ENCODE measurements around the gene MYCBP. TPM values are rescaled to one million over a fixed set of nuclear protein-coding genes. Genes with fewer than 3 reads are reported as not detected.

Gene MYCBP
- polyA plus RNA-seq, 1 donor = 18.3 TPM

GRCh38 chr1:38899560-38899959, 26.4 kb upstream of the MYCBP start:
- H3K27ac ChIP-seq (ENCODE audit: low read length) = no peak overlapping the region
- H3K9me3 ChIP-seq (ENCODE audit: control insufficient read depth, low read depth, low read length) = no peaks in the 10 kb centered on the region
- WGBS (ENCODE audit: insufficient coverage, low lambda C conversion rate) = no CpG with 5 or more reads among the region's 4 CpGs
- no peak overlapping the region for H3K4me3 ChIP-seq (ENCODE audit: low read length)
- no peaks in the 10 kb centered on the region for H3K36me3 ChIP-seq (ENCODE audit: control insufficient read depth, insufficient read depth, low read length)
- peak; percentile 26 to 52 for DNase-seq
- H3K4me1 ChIP-seq (ENCODE audit: control insufficient read depth, insufficient read depth, low read length) = peaks cover 3% of the 10 kb centered on the region
- H3K27me3 ChIP-seq (ENCODE audit: control insufficient read depth, insufficient read depth, low read length) = no peaks in the 10 kb centered on the region

DNA sequence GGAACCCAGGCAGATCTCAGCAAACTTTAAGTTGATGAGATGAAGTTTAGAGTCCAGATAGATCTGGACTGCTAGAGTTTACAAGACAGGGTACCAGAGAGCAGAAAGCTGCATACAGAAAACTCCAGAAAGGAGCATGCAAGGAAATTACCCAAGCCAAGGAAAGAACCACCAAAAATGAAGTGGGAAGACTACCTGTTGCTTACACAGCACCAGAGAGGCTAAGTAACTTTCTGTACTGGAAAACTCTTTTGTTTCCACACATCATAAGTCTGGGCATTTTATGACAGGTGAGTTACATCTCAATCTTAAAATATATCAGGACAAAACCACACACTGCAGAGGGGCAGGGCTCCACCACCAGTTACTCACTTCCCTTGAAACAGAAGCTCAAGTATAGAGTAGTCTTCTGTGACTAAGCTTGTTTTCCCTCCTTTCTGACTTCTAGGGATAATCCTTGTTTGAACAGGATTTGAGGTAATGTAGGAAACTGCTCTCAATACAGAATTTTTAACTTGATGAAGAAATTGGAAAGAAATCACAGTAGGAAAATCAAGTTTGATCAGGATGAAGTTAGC, 25.6 kb upstream of the MYCBP start:
- no peak overlapping the region for H3K27ac ChIP-seq (ENCODE audit: low read length)
- no peaks in the 10 kb centered on the region for H3K9me3 ChIP-seq (ENCODE audit: control insufficient read depth, low read depth, low read length)
- DNase-seq = no peak
- no peaks in the 10 kb centered on the region for H3K36me3 ChIP-seq (ENCODE audit: control insufficient read depth, insufficient read depth, low read length)
- no peaks in the 10 kb centered on the region for H3K27me3 ChIP-seq (ENCODE audit: control insufficient read depth, insufficient read depth, low read length)
- H3K4me1 ChIP-seq (ENCODE audit: control insufficient read depth, insufficient read depth, low read length) = peaks cover 3% of the 10 kb centered on the region
- no peak overlapping the region for H3K4me3 ChIP-seq (ENCODE audit: low read length)

DNA sequence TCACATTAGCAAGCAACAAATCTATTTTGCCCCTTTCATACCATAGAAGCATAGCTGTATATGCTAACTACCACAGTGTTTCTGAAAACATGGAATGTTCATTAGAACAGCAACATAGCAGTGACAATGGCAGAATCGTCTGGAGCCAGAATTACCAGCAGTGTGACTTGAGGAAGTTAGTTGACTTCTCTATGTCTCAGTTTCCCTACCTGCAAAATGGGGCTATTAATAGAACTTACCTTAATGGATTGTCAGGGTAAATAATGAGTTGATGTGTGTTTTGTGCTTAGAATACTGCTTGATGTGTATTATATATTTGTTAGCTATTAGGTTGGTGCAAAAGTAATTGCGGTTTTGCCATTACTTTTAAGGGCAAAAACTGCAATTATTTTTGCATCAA, 23.0 kb upstream of the MYCBP start:
- Histone ChIP-seq H3K9me3 (ENCODE audit: control insufficient read depth, low read depth, low read length) (no peaks in the 10 kb centered on the region), H3K4me1 (ENCODE audit: control insufficient read depth, insufficient read depth, low read length) (peaks cover 3% of the 10 kb centered on the region), H3K36me3 (ENCODE audit: control insufficient read depth, insufficient read depth, low read length) (no peaks in the 10 kb centered on the region), H3K4me3 (ENCODE audit: low read length) (no peak overlapping the region), H3K27me3 (ENCODE audit: control insufficient read depth, insufficient read depth, low read length) (no peaks in the 10 kb centered on the region), H3K27ac (ENCODE audit: low read length) (no peak overlapping the region)
- no CpG with 5 or more reads among the region's 2 CpGs for WGBS (ENCODE audit: insufficient coverage, low lambda C conversion rate)
- no peak for DNase-seq

DNA sequence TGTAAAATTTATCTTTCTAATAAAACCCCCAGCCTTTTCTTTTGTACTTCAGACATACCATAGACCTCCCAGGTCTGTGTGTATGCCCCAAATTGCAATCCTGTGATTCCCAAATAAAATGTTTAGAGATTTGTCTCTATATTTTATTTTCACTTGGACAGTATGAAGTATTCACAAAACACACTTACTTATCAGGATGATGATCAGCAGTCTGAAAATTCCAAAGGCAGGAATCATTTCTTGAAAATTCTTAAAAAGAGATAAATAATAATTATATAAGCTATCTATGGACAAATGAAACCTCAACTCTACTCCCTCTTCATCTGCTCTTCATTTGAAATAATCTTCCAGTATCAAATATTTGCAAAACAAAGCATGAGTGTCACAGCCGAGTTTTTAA, 19.8 kb upstream of the MYCBP start:
- WGBS (ENCODE audit: insufficient coverage, low lambda C conversion rate) = no CpG with 5 or more reads among the region's 1 CpG
- Histone ChIP-seq H3K27ac (ENCODE audit: low read length) (no peak overlapping the region), H3K27me3 (ENCODE audit: control insufficient read depth, insufficient read depth, low read length) (no peaks in the 10 kb centered on the region), H3K4me1 (ENCODE audit: control insufficient read depth, insufficient read depth, low read length) (no peaks in the 10 kb centered on the region), H3K36me3 (ENCODE audit: control insufficient read depth, insufficient read depth, low read length) (no peaks in the 10 kb centered on the region), H3K9me3 (ENCODE audit: control insufficient read depth, low read depth, low read length) (no peaks in the 10 kb centered on the region), H3K4me3 (ENCODE audit: low read length) (no peak overlapping the region)
- no peak for DNase-seq

GRCh38 chr1:38891753-38892152, 18.6 kb upstream of the MYCBP start:
- no CpG with 5 or more reads among the region's 1 CpG for WGBS (ENCODE audit: insufficient coverage, low lambda C conversion rate)
- no peak for DNase-seq
- Histone ChIP-seq H3K4me3 (ENCODE audit: low read length) (no peak overlapping the region), H3K9me3 (ENCODE audit: control insufficient read depth, low read depth, low read length) (no peaks in the 10 kb centered on the region), H3K27me3 (ENCODE audit: control insufficient read depth, insufficient read depth, low read length) (no peaks in the 10 kb centered on the region), H3K27ac (ENCODE audit: low read length) (no peak overlapping the region), H3K4me1 (ENCODE audit: control insufficient read depth, insufficient read depth, low read length) (no peaks in the 10 kb centered on the region), H3K36me3 (ENCODE audit: control insufficient read depth, insufficient read depth, low read length) (no peaks in the 10 kb centered on the region)

- Histone ChIP-seq H3K36me3 (ENCODE audit: control insufficient read depth, insufficient read depth, low read length) (no peaks in the 10 kb centered on the region), H3K27me3 (ENCODE audit: control insufficient read depth, insufficient read depth, low read length) (no peaks in the 10 kb centered on the region), H3K4me1 (ENCODE audit: control insufficient read depth, insufficient read depth, low read length) (no peaks in the 10 kb centered on the region), H3K9me3 (ENCODE audit: control insufficient read depth, low read depth, low read length) (no peaks in the 10 kb centered on the region), H3K4me3 (ENCODE audit: low read length) (no peak overlapping the region), H3K27ac (ENCODE audit: low read length) (no peak overlapping the region)
- WGBS (ENCODE audit: insufficient coverage, low lambda C conversion rate) = 78% methylated on average over 1 of the region's 5 CpGs
- no peak for DNase-seq
Observed at GRCh38 chr1:38889589-38889988, 16.4 kb upstream of the MYCBP start.

DNA sequence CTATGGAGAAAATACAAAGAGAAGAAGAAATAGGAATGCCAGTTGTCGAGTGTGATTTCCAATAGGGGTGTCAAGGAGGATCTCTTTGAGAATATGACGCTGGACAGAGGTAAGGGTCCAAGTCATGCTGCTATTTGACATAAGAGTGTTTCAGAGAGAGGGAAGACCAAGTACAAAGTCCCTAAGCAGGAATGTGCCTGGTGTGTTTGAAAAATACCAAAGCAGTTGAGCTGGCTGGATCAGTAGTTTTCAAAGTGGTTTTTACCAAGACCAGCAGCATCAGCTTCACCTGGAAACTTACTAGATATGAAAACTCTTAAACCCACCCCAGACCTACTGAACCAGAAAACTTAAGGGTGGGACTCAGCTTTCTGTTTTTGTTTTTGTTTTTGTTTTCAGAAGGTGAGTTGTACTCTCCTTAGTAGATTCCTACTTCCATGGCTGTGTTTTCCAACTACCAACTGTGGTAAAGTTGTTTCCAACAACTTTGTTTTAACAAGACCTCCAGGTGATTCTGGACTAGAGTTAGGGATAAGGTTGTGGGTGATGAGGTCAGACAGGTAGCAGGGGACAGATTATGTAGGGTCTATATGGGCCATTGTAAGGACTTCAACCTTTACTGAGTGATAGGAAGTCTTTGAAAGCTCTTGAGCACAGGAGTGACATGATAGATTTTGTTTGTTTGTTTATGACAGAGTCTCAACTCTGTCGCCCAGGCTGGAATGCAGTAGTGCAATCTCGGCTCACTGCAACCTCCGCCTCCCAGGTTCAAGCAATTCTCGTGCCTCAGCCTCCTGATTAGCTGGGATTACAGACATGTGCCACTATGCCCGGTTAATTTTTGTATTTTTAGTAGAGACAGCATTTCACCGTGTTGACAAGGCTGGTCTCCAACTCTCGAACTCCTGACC, 15.5 kb upstream of the MYCBP start:
- H3K36me3 ChIP-seq (ENCODE audit: control insufficient read depth, insufficient read depth, low read length) = no peaks in the 10 kb centered on the region
- 89% methylated on average over 3 of the region's 9 CpGs for WGBS (ENCODE audit: insufficient coverage, low lambda C conversion rate)
- no peak overlapping the region for H3K4me3 ChIP-seq (ENCODE audit: low read length)
- no peaks in the 10 kb centered on the region for H3K4me1 ChIP-seq (ENCODE audit: control insufficient read depth, insufficient read depth, low read length)
- no peak overlapping the region for H3K27ac ChIP-seq (ENCODE audit: low read length)
- H3K9me3 ChIP-seq (ENCODE audit: control insufficient read depth, low read depth, low read length) = no peaks in the 10 kb centered on the region
- H3K27me3 ChIP-seq (ENCODE audit: control insufficient read depth, insufficient read depth, low read length) = no peaks in the 10 kb centered on the region
- DNase-seq = no peak

- DNase-seq = no peak
- Histone ChIP-seq H3K27me3 (ENCODE audit: control insufficient read depth, insufficient read depth, low read length) (no peaks in the 10 kb centered on the region), H3K4me1 (ENCODE audit: control insufficient read depth, insufficient read depth, low read length) (no peaks in the 10 kb centered on the region), H3K36me3 (ENCODE audit: control insufficient read depth, insufficient read depth, low read length) (no peaks in the 10 kb centered on the region), H3K4me3 (ENCODE audit: low read length) (no peak overlapping the region), H3K9me3 (ENCODE audit: control insufficient read depth, low read depth, low read length) (no peaks in the 10 kb centered on the region), H3K27ac (ENCODE audit: low read length) (no peak overlapping the region)
- no CpG with 5 or more reads among the region's 2 CpGs for WGBS (ENCODE audit: insufficient coverage, low lambda C conversion rate)
Observed at GRCh38 chr1:38885092-38885491, 11.9 kb upstream of the MYCBP start.

GRCh38 chr1:38881487-38881886, 8.3 kb upstream of the MYCBP start, which contains the start of gene GJA9:
TSS of gene GJA9 (minus strand) at chr1:38881587. CDS start at chr1:38876098, 5,489 bp downstream.
- H3K27me3 ChIP-seq (ENCODE audit: control insufficient read depth, insufficient read depth, low read length) = no peaks in the 10 kb centered on the region

DNA sequence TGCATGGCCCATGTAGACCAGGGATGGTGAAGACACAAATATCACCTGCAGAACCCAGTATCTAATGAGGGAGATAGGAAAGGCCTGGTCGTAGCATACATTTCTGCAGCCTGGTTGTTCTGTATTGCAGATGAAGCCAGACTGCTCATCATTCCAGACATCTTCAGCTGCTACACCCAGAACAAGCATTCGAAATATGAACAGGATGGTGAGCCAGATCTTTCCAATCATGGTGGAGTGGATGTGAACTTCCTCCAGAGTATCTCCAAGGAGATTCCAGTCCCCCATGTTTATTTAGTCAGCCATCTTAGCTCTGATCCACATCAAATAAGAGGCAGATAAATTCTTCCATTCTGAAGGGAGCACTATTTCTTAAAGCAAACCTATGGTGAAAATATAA, 2.7 kb upstream of the MYCBP start:
- no peak overlapping the region for H3K4me3 ChIP-seq (ENCODE audit: low read length)
- DNase-seq = no peak
- no peaks in the 10 kb centered on the region for H3K36me3 ChIP-seq (ENCODE audit: control insufficient read depth, insufficient read depth, low read length)
- H3K9me3 ChIP-seq (ENCODE audit: control insufficient read depth, low read depth, low read length) = no peaks in the 10 kb centered on the region
- no peaks in the 10 kb centered on the region for H3K27me3 ChIP-seq (ENCODE audit: control insufficient read depth, insufficient read depth, low read length)
- WGBS (ENCODE audit: insufficient coverage, low lambda C conversion rate) = no CpG with 5 or more reads among the region's 2 CpGs
- no peaks in the 10 kb centered on the region for H3K4me1 ChIP-seq (ENCODE audit: control insufficient read depth, insufficient read depth, low read length)
- no peak overlapping the region for H3K27ac ChIP-seq (ENCODE audit: low read length)

More at GRCh38 chr1:38881487-38881886, 8.3 kb upstream of the MYCBP start, which contains the start of gene GJA9:
- H3K4me1 ChIP-seq (ENCODE audit: control insufficient read depth, insufficient read depth, low read length) = no peaks in the 10 kb centered on the region
- no peaks in the 10 kb centered on the region for H3K36me3 ChIP-seq (ENCODE audit: control insufficient read depth, insufficient read depth, low read length)
- H3K27ac ChIP-seq (ENCODE audit: low read length) = no peak within 1 kb of the TSS
- no peaks in the 10 kb centered on the region for H3K9me3 ChIP-seq (ENCODE audit: control insufficient read depth, low read depth, low read length)
- no peak for DNase-seq
- H3K4me3 ChIP-seq (ENCODE audit: low read length) = no peak within 1 kb of the TSS

Measured in large intestine (tissue), 3 donors.